GM19043 (cell line): ENCODE results near the gene IL12RB1.
A peak's percentile ranks its signal among the peaks of the same experiment; 100 is the strongest.

Experiments used
- ATAC-seq: cut with Tn5 transposase; IDR thresholded peaks from one replicate; pipeline ENCODE4 v1.9.1; 2021; ENCODE audit warnings: low read depth; ENCODE audit not compliant: unreplicated experiment

Gene IL12RB1

DNA sequence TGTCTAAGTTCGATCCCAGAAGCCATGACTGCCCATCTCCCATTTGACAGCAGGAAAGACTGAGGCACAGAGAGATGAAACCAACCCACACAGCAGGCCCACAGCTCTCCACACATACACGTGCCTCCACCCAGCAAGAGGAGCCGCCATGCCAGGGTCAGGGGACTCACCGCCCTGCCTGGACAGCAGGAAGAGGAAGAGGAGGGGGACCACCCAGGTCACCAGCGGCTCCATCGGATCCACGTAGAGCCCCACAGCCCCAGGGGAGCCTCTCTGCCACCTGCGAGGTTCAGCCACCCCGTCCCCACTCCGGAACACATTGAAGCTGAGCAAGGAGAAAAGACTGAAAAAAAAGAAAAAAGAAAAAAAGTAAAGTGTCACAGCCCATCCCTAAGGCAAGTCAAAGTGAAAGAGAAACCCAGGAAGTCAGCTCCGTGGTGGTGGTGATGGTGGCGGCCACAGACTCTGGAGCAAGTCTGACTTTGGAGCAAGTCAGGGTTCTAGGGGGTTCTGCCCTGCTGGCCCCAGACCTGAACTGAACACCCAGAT, at the start of gene IL12RB1:
IL12RB1 (minus strand) TSS at position 345 of the 549 bp plus-strand sequence; CDS start at position 234, 111 bp downstream.
- ATAC-seq, result no peak

DNA sequence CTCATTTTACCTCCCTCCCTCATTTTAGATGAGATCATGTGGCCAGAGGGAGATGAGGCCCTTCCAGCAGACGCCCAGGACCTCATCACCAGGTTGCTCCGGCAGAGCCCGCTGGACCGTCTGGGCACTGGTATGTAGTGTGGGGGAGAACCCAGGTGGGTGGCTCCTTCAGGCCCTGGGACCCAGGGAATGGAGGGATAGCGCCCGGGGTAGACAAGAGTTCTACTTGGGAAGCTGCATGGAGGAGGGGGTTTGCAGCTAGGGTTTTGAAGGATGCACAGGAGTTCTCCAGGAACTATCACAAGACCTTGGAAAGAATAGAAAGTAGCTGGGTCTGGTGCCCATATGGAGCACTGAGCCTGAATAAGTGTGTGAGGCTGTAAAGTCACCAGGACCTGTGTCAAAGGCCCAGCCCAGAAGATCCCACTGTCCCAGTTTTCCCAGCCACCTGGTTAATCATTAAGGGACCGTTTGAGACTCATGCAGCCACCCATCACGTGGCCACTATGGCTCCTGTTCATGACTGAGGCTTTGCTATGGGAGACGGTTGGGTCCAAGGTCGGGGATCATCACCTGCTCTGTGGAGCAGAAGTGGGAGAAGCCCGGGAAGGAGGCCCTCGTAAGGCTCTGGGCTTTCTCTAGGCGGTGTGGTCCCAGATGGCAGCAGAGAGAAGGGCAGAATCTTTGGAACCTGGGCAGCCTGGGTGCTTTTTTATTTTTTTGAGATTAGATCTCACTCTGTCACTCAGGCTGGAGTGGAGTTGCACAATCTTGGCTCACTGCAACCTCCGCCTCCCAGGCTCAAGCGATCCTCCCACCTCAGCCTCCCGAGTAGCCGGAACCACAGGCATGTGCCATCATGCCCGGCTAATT, 49.2 kb upstream of the IL12RB1 start:
- ATAC-seq, result no peak

DNA sequence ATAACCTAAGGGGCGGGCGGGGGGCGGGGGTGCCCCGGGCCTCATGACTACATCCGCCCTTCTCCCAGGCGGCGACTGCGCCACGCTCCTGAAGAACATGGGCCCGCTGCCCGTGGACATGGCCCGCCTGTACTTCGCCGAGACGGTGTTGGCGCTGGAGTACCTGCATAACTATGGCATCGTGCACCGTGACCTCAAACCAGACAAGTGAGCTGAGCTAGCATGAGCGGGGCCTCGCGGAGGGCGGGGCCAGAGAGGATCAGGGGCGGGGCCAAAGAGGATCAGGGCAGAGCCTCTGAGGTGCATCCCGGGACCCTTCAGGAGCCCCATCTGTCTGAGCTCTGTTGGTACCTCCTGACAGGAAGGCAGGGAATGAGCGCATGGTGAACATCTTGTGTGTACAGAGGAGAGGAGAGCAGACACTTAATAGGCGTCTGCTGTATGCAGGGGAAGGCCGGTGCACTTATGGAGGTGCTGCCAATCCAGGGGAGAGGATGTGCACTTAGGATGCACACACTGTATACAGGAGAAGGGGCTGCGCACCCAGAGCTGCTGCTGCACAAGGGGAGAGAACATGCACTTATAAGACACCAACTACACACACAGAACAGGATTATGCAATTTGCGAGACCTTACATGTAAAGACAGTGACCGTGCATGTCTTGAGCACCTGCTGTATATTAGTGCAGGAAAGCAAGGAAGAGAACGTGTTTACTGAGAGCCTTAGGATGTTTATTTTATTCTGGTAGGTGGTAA, 45.3 kb upstream of the IL12RB1 start:
- no peak for ATAC-seq

DNA sequence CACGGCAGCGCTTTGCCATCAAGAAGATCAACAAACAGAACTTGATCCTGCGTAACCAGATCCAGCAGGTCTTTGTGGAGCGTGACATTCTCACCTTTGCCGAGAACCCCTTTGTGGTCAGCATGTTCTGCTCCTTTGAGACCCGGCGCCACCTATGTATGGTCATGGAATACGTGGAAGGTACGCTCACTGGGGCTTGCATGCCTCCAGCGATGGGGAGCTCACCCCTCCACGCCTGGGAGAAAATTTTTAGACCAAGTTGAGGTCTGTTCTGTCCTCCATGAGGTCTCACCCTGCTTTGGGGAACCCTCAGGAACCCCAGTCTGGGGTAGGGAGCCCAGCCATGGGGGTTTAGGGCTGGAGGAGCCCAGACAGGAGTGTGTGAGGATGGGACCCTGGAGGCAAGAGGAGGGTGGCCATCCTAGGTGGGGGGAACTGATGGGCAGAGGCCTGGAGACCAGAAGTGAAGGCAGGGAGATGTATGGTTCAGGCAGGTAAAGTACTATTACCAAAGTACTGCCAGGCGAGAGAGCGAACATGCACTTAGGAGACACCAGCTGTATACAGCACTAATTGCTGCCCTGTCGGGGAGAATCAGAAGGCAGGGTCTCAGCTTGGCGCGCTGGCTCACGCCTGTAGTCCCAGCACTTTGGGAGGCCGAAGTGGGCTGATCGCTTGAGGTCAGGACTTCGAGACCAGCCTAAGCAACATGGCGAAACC, 43.9 kb upstream of the IL12RB1 start:
- no peak for ATAC-seq

DNA sequence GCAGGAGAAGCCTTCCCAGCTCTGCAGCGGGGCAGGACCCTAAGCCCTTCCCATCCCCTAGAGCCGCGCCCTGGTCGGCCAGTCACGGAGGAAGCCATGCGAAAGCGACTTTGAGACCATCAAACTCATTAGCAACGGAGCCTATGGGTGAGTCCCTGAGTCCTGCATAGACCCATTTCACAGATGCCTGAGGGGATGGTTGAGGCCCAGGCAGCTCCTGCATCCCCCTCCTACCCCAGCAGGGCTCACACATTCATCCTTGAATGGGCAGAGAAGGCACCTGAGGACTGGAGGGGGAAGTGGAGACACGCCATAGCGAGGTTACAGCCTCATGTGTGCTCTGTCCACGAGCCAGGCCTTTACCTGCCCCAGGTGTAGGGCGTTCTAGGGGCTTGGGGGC, 42.1 kb upstream of the IL12RB1 start:
- ATAC-seq, result no peak

DNA sequence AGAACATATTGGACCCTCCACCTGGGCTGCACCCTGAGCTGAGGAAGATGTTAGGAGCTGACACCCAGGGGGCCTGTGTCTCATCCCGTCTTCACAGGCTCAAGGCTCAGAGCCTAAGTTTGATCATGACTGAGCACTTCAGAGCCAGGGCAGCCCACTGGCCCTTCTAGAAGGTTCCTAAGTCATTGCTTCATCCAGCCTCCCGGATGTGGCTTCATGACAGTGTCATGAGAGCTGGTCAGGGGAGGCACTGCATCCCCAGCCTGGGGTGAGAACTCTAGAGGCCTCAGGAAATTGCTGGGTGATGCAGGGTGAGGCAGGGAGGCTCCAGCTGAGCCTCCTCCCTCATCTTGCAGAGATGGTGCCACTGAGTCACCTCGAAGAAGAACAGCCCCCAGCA, 41.3 kb upstream of the IL12RB1 start:
- ATAC-seq, result no peak

DNA sequence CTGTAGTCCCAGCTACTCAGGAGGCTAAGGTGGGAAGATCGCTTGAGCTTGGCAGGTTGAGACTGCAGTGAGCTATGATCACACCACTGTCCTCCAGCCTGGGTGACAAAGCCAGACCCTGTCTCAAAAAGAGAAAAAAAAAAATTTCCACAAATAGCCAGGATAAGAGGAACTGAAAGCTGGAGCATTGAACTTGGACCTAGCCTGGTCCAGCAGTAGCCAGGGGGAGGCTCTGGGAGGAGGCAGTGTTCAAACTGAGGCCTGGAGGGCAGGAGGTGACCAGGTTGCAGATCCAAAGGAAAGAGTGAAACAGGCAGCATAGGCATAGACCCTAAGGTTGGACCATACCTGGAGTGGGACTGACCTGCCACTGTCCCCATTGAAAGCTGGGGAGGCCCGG, 39.4 kb upstream of the IL12RB1 start:
- ATAC-seq, result no peak

DNA sequence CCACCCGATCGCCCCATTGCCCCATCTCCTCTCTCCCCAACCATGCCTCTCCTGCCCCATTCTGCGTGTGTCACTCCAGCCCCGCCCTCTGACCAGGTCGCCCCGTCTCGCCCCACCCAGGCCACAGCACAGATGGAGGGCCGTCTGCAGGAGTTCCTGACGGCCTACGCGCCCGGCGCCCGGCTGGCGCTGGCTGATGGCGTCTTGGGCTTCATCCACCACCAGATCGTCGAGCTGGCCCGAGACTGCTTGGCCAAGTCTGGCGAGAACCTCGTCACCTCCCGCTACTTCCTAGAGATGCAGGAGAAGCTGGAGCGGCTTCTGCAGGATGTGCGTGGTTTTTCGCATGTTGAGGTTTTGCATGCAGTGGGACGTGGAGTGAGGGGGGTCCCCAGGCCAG, 37.1 kb upstream of the IL12RB1 start:
- ATAC-seq, result no peak

DNA sequence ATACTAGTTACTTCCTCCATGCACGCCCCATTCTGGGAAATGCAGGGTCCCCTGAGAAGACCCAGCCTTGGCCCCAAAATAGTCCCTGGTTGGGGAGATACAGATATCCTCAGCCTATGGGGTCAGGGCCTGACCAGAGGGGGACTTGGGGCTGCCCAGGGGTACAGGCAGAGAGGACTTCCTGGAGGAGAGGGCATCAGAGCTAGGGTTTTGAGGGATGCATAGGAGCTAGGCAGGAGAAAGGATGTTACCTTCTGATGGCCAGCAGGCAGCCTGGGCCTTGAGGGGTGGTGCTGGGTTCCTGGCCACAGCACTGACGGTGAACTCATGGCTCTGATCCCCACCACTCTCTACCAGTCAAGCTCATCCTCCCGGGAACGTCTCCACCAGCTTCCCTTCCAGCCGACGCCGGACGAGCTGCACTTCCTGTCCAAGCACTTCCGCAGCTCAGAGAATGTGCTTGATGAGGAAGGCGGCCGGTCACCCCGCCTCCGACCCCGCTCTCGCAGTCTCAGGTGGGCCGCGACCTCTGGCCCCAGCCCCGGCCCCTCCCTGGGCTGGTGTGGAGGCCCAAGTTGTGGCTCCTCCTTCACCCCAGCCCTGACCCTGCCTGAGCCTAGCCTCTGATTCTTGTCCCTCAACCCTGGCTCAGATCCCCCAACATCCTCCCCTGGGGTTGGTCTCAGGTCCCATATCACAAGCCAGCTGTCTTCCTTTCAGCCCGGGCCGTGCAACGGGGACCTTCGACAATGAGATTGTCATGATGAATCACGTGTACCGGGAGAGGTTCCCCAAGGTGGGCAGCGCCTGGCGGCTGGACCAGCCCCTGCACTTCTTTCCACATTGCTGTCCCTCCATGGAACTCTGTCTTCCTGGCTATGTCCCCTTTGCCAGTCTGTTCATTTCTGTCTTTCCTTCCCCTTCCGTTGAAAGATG, 36.4 kb upstream of the IL12RB1 start:
- ATAC-seq, result no peak

DNA sequence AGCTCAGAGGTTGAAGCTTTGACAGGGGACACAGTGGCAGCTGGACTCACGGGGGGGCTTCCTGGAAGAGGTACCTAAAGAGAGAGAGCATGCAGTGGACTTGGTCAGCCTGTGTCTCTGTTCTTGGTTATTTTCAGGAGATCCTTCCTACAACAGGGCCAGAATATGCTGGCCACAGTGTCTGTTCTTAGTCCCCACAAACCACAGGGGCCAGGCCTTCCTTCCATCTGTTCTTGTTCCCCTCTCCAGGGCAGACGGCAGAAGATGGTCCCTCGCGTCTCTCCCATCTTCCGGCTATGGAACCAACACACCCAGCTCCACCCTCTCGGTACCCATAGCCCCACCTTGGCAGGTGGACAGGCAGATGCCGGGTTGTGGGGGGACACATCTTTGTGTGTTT, 35.7 kb upstream of the IL12RB1 start:
- no peak for ATAC-seq

DNA sequence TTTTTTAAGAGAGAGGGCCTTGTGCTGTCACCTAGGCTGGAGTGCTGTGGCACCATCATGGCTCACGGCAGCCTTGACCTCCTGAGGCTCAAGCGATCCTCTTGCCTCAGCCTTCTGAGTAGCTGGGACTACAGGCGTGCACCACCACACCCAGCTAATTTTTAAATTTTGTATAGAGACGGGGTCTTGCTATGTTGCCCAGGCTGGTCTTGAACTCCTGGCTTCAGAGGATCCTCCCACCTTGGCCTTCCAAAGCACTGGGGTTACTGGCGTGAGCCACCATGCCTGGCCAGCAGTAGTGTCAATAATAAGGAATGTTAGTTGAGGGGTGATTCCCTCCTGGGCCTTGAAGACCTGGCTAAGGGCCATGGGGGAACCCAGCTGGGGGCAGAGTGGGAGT, 34.4 kb upstream of the IL12RB1 start:
- ATAC-seq, result no peak

DNA sequence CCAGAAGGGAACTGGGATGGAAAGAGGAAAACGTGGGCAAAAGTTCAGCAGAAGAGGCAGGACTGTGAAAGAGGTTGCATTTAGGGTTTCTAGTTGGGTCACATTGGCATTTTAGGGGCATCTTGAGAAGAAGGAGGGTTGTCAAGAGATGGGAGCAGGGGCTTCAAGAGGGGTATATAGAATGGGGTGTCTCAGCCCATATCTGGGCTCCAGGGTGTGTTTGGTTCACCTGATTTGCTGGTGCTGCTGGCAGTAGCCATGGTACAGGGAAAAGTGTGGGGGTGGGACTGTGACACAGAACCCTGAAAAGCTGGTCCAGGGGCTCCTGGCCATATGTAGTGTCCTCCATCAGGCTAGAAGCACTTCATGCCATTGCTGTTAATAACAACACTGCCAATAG, 33.4 kb upstream of the IL12RB1 start:
- no peak for ATAC-seq

DNA sequence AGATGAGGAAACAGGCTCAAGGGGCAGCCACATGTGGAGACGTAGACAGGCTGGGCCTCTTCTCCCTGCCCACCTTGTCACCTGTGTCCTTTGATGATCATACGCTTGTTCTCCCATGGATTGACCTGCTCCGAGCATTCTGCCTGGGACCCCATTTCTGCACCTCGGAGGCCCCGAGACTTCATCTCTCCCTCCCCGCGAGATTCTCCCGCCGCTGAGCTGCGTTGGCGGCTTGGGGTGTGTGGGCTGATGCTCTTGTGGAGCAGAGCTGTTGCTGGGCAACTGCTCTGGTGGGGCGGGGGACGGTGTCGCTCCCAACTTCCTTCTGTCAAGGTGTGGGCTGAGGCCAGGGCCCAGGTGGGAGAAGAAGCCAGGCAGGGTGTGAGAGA, 33.0 kb upstream of the IL12RB1 start:
- no peak for ATAC-seq

DNA sequence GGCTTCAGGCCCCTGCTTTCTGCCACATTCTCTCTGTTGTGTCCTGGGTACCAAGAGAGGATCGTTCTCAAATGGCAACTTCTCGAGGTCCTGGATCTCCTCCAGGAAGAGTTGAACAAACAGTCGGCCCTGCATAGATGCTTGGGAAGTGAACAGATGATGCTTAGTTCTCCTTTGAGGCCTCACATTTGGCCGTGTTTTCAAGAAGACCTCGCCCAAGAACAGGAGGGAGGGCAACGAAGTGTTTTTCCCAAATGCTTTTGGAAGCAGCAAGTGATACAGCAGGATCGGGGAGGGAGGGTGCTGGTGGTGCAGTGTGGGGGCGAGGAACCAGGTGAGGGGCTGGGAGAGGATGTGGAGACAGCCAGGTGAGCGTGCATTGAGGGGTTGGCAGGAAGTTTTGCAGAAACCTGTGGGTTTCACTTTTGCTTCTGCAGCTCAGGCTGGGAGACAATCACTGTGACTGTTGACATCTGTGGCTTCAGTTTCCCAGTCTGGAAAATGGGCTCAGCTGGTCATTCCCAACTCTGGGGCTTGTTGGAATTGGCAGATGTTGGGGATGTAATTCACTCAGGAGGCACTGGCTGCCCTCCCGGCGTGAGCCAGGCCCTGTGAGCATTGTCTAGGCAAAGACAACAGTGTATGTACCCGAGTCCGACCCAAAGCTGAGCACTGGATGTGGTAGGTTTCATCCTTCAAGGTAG, 32.4 kb upstream of the IL12RB1 start:
- ATAC-seq, result no peak

DNA sequence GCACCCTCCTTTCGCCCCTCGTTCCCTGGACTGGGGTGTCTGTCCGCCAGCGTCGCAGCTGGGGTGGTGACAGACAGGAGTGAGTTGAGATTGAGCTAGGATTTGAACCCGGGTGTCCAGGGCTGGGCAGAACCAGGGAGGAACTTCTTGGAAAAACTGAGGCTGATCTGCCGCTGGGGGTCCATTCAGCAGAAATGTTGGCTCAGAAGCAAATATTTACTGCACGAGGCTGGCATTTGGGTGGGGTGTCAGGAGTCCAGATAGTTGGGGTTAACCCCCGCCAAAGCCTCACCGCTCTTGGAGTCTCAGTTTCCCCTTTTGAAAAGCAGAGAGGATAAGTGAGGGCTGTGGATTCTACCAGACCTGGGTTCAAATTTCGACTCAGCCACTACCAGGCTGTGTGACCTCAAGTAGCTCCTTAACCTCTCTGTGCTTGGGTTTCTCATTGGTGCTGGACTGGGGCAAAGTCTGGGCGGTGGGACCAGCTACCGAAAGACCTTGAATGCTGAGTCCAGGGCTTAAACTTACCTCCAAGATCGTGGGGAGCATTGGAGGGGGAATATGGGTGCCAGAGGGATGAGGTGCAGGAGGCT, 31.8 kb upstream of the IL12RB1 start:
- ATAC-seq, result no peak

DNA sequence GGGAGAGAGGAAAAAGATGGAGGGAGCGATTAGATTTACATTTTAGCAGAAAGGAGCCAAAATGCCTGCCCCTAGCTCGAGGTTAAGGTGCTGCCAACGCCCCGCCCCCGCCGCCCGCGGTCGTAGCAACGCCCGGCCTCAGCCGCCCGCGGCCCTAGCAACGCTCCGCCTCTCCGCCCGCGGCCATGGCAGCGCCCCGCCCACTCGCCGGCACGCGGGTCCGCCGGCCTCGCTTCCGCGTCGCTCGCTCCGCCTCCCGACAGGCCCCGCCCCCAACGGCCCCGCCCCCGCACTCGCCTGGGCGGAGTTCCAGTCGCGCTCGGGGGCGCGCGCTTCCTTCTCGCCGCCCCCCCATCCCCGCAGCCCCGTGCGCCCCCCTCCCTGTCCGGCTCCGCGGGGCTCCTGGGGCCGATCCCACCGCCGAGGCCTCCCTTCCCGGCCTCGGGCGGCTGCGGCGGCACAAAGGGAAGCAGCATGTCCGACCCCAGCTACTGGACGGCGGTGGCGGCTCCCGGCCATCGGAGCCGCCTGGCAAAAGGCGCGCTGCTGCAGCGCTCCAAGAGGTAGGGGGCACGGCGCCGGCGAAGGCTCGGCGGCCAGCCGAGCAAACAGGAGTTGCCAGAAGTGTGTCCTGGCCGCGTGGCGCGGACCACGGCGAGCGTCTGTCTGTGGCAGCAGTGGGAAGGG, 31.1 kb upstream of the IL12RB1 start:
- ATAC-seq, result peak; percentile 84

DNA sequence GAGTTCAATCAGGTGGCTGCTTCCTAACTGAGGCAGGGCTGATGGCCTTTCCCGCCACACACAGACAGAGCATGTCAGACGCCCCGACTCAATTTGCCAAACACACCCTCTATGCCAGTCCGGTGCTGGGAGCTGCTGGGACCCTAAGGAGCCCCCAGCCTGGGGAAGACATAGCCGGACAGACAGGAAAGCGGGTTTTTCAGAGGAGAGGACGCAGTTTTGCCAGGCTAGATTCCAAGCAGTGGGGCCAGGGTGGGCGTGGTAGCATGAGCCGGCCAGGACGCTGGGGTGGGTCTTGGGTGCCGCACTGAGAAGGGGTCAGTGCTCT, 30.6 kb upstream of the IL12RB1 start:
- ATAC-seq, result no peak

DNA sequence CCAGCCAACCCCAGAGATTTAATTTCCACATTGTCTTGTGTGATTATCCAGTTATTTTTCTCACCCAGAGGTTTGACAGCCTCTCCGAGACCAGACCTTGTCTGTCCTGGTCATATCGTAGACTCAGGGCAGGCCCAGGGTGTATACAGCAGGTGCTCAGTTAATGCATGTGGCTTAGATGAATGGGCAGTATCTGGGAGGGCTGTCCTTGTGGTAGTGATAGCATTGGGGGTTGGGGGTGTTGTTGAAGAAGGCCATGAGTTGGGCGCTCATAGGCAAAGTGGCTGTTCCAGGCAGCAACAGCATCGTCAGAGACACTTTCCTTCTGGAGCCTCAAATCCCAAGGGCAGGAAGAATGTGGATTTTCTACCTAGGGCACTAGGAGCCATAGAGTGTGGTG, 27.7 kb upstream of the IL12RB1 start:
- no peak for ATAC-seq

DNA sequence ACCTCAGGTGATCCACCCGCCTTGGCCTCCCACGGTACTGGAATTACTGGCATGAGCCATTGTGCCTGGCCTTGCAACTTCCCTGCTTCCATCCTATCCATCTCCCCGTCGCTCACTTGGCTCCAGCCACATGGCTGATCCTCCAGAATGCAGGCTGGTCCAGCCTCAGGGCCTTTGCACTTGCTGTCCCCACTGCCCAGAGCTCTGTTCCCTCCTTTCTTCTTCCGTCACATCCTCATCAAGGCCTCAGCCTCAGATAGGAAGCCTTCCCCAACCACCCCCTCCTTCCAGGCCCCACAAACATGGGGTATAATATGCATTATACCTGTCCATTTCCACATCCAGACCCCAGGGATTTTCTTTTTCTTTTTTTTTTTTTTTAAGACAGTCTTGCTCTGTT, 27.1 kb upstream of the IL12RB1 start:
- ATAC-seq, result no peak
